Activated CD4-positive, alpha-beta T cell treated with anti-CD3 and anti-CD28 coated beads, Interleukin-10, Interleukin-2, amounts not matched to agents 100 ng/mL and 50 ng/mL, durations not matched to agents 16 hours and 8 hours (primary cell): ENCODE data around the gene LMAN1L.
"Not testable (repeated sequence)": the region's sequence is repeated elsewhere in the genome, so short reads cannot be mapped to it uniquely, and the experiment has no call there.

ENCODE experiments used
- DNase-seq: peaks from one replicate; pipeline ENCODE4 v3.0.0-alpha.2; 2020

Gene LMAN1L

GRCh38 chr15:74782259-74783071 lies 30.2 kb upstream of the LMAN1L start:
- peak; percentile 60 for DNase-seq

DNA sequence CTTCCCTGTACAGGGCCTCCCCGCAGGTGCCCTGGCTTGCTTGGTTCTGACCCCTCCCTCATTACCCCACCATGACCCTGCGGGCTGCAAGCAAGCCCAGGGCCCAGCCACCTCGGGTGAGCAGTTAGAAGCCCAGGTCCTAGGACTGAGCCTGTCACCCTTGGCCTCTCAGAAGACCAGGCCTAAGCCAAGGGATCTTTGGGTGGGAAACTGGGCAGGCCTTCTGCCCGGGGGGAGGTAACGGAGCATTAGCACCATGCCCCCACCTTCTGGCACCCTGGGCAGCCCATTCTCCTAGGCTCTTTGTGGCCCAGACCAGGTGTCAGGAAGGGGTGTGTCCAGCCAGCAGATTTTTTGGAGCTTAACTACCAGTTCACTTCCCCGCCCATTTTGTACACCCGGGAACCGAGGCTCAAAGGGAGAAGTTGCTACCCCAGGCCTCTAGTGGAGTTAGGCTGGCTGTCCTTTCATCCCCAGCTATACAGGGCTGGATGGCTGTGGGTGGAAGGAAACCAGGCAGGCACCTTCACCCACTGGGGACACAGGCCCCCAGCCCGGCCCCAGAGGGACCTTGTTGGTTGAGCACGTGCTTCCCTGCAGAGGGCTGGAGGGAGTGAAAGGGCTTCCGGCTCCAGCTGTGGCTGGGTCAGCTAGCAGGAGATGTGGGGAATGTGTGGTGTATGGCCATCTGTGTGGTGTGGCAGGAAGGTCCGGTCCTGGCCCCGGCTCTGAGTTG lies 29.4 kb upstream of the LMAN1L start:
- peak; percentile 78 for DNase-seq

GRCh38 chr15:74783808-74784175 lies 28.8 kb upstream of the LMAN1L start:
- DNase-seq, result peak; percentile 34

GRCh38 chr15:74784426-74785193 lies 28.0 kb upstream of the LMAN1L start:
- peak; percentile 60 for DNase-seq

GRCh38 chr15:74785194-74786032 lies 27.2 kb upstream of the LMAN1L start:
- peak; percentile 83 for DNase-seq

DNA sequence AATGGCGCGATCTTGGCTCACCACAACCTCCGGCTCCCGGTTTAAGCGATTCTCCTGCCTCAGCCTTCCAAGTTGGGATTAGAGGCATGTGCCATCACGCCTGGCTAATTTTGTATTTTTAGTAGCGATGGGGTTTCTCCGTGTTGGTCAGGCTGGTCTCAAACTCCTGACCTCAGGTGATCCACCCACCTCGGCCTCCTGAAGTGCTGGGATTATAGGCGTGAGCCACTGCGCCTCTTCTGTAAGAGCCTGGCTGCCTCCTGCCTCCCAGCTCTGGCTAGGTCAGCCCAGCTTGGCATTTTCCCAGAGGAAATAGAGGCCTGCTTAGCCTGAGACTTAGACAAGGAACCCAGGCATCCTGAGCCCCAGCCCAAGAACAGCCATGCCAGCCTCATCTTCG lies 26.6 kb upstream of the LMAN1L start:
- DNase-seq, result not testable (repeated sequence)

DNA sequence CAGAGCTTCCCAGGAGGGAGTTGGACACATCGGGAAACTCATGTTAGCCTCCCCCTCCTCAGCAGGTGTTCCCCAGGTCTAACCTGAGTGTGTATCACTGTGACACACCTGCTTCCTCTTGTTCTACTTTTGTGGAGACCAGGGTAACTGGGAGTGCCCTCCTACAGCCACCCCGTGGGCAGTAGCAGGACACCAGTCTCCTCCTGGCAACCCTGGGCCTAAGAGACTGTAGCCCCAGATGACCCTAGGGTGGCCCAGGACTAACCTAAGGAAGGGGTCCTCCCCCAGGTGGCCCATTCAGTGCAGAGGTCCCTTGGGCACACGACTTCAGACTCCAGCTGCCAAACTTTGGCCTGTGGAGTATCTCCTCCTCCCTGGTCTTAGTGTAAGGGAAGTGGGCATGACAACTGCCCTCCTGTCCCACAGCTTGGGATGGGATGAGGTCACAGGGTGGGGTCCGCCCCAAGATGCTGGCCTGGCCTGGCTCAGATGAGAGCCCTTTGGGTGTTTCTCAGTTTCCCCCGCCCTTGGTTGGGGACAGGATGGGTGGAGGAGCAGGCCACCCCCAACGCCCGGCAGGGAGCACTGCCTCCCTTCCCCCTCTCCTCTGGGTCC lies 26.0 kb upstream of the LMAN1L start:
- peak; percentile 55 for DNase-seq

GRCh38 chr15:74787251-74788041 lies 25.2 kb upstream of the LMAN1L start:
- DNase-seq, result peak; percentile 96

DNA sequence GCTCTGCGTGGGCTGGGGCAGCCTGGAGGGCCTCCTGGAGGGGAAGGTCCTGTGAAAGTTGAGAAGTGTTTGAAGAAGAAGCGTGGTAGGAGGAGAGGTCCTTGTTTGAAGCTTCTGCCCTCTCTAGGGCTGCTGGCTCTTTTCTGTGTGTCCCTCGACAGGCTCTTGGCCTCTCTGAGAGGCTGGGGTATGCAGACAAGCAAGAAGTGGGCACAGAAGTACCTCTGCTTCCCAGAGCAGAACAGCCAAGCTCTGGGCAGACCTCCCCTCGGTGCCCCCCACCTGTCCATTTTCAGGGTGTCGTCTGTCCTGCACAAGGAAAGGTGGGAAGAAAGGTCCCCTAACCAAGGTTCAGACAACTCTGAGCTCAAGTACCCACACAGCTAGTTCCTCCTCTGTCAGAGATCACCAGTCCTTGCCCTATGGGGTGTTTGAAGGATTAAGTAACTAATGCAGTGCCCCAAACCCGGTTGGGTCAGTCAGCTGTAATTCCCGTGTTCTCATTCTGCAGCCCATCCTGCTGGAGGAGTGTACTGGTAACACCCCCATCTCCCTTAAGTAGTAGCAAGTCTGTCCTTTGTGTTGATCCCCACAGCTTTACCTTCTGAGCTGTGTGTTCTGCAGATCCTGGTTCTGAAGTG lies 24.5 kb upstream of the LMAN1L start:
- peak; percentile 35 for DNase-seq

DNA sequence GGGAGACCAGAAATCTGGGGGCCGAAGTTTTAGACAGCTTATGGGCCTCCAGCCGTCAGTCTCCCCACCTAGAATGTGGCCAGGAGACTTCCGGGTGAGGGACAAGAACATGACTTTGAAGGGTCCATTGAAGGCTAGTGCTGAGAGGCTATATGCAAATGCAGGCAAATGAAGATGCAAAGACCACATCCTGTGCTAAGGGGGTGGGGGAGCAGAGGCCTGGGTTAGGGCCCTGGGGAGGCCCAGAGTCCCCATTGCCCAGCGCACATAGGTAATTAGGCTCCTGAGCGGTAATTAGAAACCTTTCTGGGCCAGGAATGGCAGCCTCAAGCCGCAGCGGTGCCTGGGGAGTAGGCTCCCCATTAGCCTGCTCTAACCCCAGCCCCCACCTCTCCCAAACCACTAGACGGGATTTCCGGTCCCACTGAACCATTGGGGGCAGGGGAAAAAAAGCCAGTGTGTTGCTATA lies 23.9 kb upstream of the LMAN1L start:
- DNase-seq, result peak; percentile 80

DNA sequence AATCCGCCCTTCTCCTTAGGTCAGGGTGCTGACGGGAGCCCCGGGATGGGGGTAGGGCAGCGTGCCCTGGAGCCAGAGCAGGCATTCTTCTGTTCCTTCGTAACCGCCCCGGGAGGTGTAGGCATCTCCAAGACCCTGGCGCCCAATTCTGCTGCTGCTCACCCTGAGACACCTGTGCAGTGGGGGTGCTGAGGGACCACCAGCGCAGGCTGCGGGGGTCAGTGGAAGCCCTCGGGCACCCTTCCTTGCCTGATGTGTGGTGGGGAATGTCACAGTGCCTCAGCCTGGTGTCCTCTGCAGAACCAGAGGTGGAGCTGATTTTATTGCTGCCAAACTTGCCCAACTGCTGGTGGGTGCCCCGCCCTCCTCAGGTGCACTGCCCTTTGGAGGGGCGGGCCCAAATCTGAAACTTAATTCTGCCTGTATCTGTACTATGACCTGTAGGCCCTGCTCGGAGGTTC lies 23.4 kb upstream of the LMAN1L start:
- DNase-seq, result peak; percentile 56

DNA sequence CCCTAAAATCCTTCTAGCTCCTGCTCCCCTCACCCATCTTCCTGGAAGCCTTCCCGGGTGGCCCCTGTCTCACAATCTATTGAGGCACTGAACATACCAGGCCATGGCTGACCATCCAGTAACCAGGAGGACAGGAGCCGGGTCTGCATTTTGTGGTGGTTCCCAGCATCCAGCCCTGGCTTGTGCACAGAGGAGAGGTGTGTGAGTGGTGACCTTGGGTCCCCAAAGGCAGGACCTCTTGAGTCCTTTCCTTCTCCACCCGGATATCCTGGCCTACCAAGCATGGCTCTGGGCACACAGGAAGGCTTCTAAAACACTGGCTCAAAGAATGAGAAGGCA lies 22.9 kb upstream of the LMAN1L start:
- peak; percentile 44 for DNase-seq

DNA sequence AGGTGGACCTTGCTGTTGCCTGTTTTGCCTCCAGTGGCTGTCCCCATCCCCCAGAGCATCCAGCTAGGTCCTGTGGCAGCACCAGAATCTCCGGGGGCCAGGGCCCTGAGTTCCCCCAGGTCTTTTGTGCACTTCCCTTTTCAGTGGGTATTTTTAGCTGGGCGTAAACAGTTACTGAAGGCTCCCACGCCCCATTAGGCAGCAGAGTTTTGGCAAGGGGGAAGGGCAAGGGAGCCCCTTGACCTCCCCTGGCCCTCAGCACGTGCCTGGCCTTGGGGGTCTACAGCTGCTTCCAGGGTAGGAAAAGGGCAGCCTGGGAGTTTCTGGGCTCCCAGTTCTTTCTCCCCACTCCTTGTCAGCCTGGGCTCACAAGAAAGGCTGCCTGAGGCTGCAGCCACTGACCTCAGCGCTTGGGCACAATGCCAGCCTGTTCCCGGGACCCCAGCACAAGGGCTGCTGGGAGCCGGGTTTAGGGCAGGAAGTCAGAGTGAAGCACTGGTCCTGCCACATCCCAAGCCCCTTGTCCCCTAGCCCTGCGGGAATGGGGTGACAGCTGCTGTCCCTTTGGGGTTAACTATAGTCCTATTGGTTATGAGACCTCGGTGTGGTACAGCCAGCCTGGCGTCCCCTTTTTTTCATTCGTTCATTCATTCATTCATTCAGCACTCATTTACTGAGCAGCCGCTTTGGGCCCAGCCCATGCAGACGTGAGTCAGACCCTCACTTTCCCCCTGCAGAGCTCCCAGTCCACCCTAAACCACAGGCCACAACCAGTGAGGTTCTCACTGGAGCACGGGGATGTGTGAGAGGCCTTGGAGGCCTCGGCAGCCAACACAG lies 22.3 kb upstream of the LMAN1L start:
- peak; percentile 78 for DNase-seq

DNA sequence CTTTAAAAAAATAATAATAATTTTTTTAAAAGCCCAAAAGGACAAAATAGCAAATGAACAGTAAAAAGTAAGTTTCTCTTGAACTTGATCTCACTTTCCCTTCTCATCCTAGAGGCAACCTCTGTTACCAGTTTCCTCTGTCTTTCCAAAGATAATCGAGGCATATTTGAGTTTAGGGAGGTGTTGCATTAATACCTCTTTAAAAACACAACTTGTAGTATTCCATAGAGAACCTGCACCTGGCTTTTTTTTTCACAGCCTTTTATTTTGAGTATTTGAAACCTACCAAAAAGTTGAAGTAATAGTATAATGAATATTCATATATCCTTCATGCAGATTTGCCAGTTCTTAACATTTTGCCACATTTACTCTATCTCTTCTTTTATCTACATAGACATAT lies 21.6 kb upstream of the LMAN1L start:
- no peak for DNase-seq

DNA sequence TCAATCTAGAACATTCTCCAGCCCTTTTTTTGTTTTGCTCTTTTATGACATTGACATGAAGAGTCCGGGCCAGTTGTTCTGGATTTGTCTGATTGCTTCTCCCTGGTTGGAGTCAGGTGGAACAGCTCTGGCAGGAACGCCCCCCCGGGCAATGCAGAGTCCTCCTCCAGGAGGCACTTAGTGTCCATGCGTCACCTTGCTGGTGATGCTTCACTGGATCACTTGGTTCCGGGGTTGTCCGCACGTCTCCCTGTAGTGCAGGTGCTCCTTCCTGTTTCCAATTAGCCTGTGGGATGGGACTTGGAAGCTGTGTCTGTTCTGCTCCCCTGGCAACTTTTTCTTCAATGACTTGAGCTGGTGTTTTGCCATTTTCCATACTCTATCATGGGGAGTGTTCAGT lies 21.0 kb upstream of the LMAN1L start:
- no peak for DNase-seq

- DNase-seq, result no peak
Measured at GRCh38 chr15:74792227-74793016, 20.2 kb upstream of the LMAN1L start.

DNA sequence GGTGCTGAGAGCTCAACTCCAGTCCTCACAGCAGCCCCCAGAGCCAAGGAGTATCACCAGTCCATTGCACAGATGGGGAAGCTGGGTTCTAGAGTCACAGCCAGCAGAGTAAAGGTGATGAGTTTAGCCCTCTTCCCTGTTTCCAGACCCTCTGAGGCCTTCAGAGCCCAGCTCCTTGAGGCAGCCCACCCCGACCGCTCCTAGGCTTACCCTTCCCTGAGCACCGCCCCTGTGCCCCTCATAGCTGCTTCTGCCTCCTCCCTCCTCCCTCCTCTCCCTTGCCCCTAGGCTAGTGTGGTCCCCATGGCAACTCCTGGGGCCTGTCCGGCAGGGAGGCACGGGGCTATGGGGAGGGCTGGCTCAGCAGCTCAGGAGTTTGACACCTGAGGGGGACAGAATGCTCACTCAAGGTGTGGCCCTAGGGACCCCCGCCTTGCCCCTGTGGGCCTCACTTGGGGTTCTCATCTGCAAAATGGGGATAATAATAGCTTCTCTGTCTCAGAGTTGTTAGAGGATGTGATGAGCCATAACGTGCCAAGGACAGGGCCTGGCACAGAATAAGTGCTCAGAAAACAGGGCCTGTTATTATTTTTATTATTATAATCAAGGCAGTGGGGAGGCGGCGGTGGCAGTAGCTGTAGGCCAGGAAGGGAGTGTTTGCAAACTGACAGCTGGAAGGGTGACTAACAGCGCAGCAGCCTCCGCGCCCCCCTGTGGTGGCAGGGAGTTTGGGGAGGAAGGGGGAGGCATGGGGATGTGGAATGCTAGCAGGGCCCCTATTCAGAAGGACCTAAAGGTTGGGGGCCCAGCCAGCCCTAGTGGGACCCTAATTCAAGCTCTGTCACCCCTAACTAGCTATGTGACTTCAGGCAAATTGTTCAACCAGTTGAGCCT lies 19.3 kb upstream of the LMAN1L start:
- peak; percentile 69 for DNase-seq
